SK-N-SH (cell line): ENCODE results near the gene SIGMAR1. TPM values are rescaled to one million over a fixed set of nuclear protein-coding genes. Genes with fewer than 3 reads are reported as not detected.
A peak's percentile ranks its signal among the peaks of the same experiment; 100 is the strongest.

Source experiments
- CTCF ChIA-PET: fragments of 300-600, 350-600 bp; formaldehyde crosslinking; extraction: SDS; loops from one replicate; lab custom pipeline; 2021; lab: Yijun Ruan, JAX
- POLR2A ChIA-PET: fragments of 350-600 bp; sonication (Branson Sonifier 250); formaldehyde crosslinking; extraction: SDS; loops from one replicate; lab custom pipeline; 2020; ENCODE audit warnings: antibody characterized with exemption, inconsistent platforms; lab: Yijun Ruan, JAX
- DNase-seq: peaks from one replicate; pipeline ENCODE4 v3.0.0; 2012
- H2AFZ ChIP-seq: fragments of 200-600 bp; sonication (generic); 2 replicates; pipeline ENCODE4 v1.8.1; 2016; ENCODE audit warnings: antibody characterized with exemption, mild to moderate bottlenecking, low read depth
- H3F3A ChIP-seq: fragments of 200-600 bp; sonication (generic); replicated peaks from 2 replicates; pipeline ENCODE3; 2016; ENCODE audit warnings: antibody characterized with exemption, mild to moderate bottlenecking; ENCODE audit not compliant: insufficient read depth
- H3K27ac ChIP-seq, 2 experiments: fragments of 200-500 bp in 1 of 2; fragments of 200-600 bp in 1 of 2; sonication (Bioruptor generic) in 1 of 2; sonication (generic), shearing (Covaris generic) in 1 of 2; 2 replicates each; pipeline versions ENCODE4 v1.5.1 to v1.6.1; 2014 to 2016; ENCODE audit warnings: low read depth in 2 of 2, inconsistent platforms in 1 of 2, low read length in 1 of 2, mild to moderate bottlenecking in 1 of 2, mixed read lengths in 1 of 2
- H3K27me3 ChIP-seq: fragments of 200-600 bp; sonication (generic), shearing (Covaris generic); 2 replicates; pipeline ENCODE4 v1.6.1; 2016; ENCODE audit warnings: mixed run types; ENCODE audit not compliant: insufficient read depth
- H3K36me3 ChIP-seq, 2 experiments: fragments of 200-500 bp in 1 of 2; fragments of 200-600 bp in 1 of 2; sonication (Bioruptor generic) in 1 of 2; sonication (generic) in 1 of 2; replicated peaks in 1 of 2; 2 replicates each; pipeline versions ENCODE3 to v1.5.1; 2014 to 2016; ENCODE audit warnings: low read length in 1 of 2, mild to moderate bottlenecking in 1 of 2; ENCODE audit not compliant: insufficient read depth in 2 of 2, control insufficient read depth in 1 of 2
- H3K4me1 ChIP-seq, 2 experiments: fragments of 200-500 bp in 1 of 2; fragments of 200-600 bp in 1 of 2; sonication (Bioruptor generic) in 1 of 2; sonication (generic), shearing (Covaris generic) in 1 of 2; 2 replicates each; pipeline versions ENCODE4 v1.5.1 to v1.6.1; 2014 to 2016; ENCODE audit warnings: low read depth in 1 of 2, low read length in 1 of 2, mixed run types in 1 of 2; ENCODE audit not compliant: insufficient read depth in 2 of 2, control insufficient read depth in 1 of 2
- H3K4me2 ChIP-seq: fragments of 200-600 bp; sonication (generic), shearing (Covaris generic); 2 replicates; pipeline ENCODE4 v1.6.1; 2017; ENCODE audit warnings: mixed run types
- H3K4me3 ChIP-seq, 2 experiments: fragments of 200-500 bp in 1 of 2; fragments of 200-600 bp in 1 of 2; sonication (Bioruptor generic) in 1 of 2; sonication (generic), shearing (Covaris generic) in 1 of 2; 2 replicates each; pipeline versions ENCODE4 v1.5.1 to v1.8.1; 2014 to 2016; ENCODE audit warnings: low read depth in 2 of 2, inconsistent platforms in 1 of 2, low read length in 1 of 2, mild to moderate bottlenecking in 1 of 2, mixed read lengths in 1 of 2, moderate library complexity in 1 of 2
- H3K79me2 ChIP-seq: fragments of 200-600 bp; sonication (generic); 2 replicates; pipeline ENCODE4 v1.8.1; 2017; ENCODE audit warnings: mild to moderate bottlenecking; ENCODE audit not compliant: insufficient read depth
- H3K9ac ChIP-seq: fragments of 200-600 bp; sonication (generic); 2 replicates; pipeline ENCODE4 v1.6.1; 2017; ENCODE audit warnings: mixed run types
- H3K9me2 ChIP-seq: fragments of 200-600 bp; sonication (generic); 2 replicates; pipeline ENCODE4 v1.6.1; 2017; ENCODE audit warnings: mixed run types
- H3K9me3 ChIP-seq: fragments of 200-600 bp; sonication (generic); 2 replicates; pipeline ENCODE4 v1.6.1; 2017; ENCODE audit warnings: mixed run types, mild to moderate bottlenecking, moderate library complexity
- H4K20me1 ChIP-seq: fragments of 200-600 bp; sonication (generic); 2 replicates; pipeline ENCODE4 v1.6.1; 2017; ENCODE audit warnings: mild to moderate bottlenecking, mixed run types; ENCODE audit not compliant: insufficient read depth
- CHD2 ChIP-seq: fragments of 150-350 bp; IDR thresholded peaks from 2 replicates; pipeline ENCODE4 v1.6.1; 2018; ENCODE audit warnings: low read length; ENCODE audit not compliant: partially characterized antibody
- CTCF ChIP-seq: fragments of 200-600 bp; sonication (generic); IDR thresholded peaks from 2 replicates; pipeline ENCODE4 v1.6.1; 2017; ENCODE audit warnings: antibody characterized with exemption, mild to moderate bottlenecking, moderate library complexity
- ELF1 ChIP-seq: IDR thresholded peaks from 2 replicates; pipeline ENCODE4 v1.4.0; 2012
- EP300 ChIP-seq, 2 experiments: IDR thresholded peaks; 2 replicates each; pipeline versions ENCODE4 v1.4.0 to v1.6.1; 2012; ENCODE audit warnings: borderline replicate concordance in 1 of 2, low read depth in 1 of 2, low read length in 1 of 2
- EZH2phosphoT487 ChIP-seq: fragments of 200-600 bp; sonication (generic); IDR thresholded peaks from 2 replicates; pipeline ENCODE4 v1.6.1; 2017; ENCODE audit warnings: low read depth, mixed run types, mild to moderate bottlenecking, antibody characterized with exemption, moderate library complexity, borderline replicate concordance
- FOSL2 ChIP-seq: IDR thresholded peaks from 2 replicates; pipeline ENCODE4 v1.4.0; 2012; ENCODE audit warnings: low read depth, mild to moderate bottlenecking, moderate library complexity, borderline replicate concordance
- FOXM1 ChIP-seq: IDR thresholded peaks from 2 replicates; pipeline ENCODE4 v1.4.0; 2012; ENCODE audit warnings: low read depth, mild to moderate bottlenecking
- GABPA ChIP-seq: IDR thresholded peaks from 2 replicates; pipeline ENCODE4 v1.4.0; 2012; ENCODE audit warnings: low read depth, mild to moderate bottlenecking
- IRF3 ChIP-seq: fragments of 150-350 bp; IDR thresholded peaks from 2 replicates; pipeline ENCODE4 v1.6.1; 2016; ENCODE audit warnings: mild to moderate bottlenecking, low read depth, low read length
- JUND ChIP-seq: IDR thresholded peaks from 2 replicates; pipeline ENCODE4 v1.4.0; 2012
- MAX ChIP-seq: IDR thresholded peaks from 2 replicates; pipeline ENCODE4 v1.4.0; 2012; ENCODE audit warnings: low read depth
- MEF2A ChIP-seq: IDR thresholded peaks from 2 replicates; pipeline ENCODE4 v1.4.0; 2012; ENCODE audit warnings: low read depth, borderline replicate concordance
- MXI1 ChIP-seq: IDR thresholded peaks from 2 replicates; pipeline ENCODE4 v1.6.1; 2012; ENCODE audit warnings: mild to moderate bottlenecking, low read depth, low read length, improper control_type of control experiment
- NFIC ChIP-seq: IDR thresholded peaks from 2 replicates; pipeline ENCODE4 v1.4.0; 2012; ENCODE audit warnings: borderline replicate concordance
- NRF1 ChIP-seq: IDR thresholded peaks from 2 replicates; pipeline ENCODE4 v1.6.1; 2012; ENCODE audit warnings: low read depth, mild to moderate bottlenecking, low read length
- PBX3 ChIP-seq: IDR thresholded peaks from 2 replicates; pipeline ENCODE4; 2012
- POLR2AphosphoS5 ChIP-seq: IDR thresholded peaks from 2 replicates; pipeline ENCODE4 v1.6.1; 2012; ENCODE audit warnings: low read depth, low read length
- RAD21 ChIP-seq: IDR thresholded peaks from 2 replicates; pipeline ENCODE4 v1.6.1; 2012; ENCODE audit warnings: mild to moderate bottlenecking, low read length
- RCOR1 ChIP-seq: fragments of 150-350 bp; IDR thresholded peaks from 2 replicates; pipeline ENCODE4 v1.6.1; 2017; ENCODE audit warnings: antibody characterized with exemption, low read length
- RFX5 ChIP-seq: IDR thresholded peaks from 2 replicates; pipeline ENCODE4 v1.6.1; 2012; ENCODE audit warnings: mild to moderate bottlenecking, improper control_type of control experiment, low read length
- SIN3A ChIP-seq: IDR thresholded peaks from 2 replicates; pipeline ENCODE4 v1.6.1; 2012; ENCODE audit warnings: low read depth, mild to moderate bottlenecking, low read length, moderate library complexity, borderline replicate concordance
- SMC3 ChIP-seq: IDR thresholded peaks from 2 replicates; pipeline ENCODE4 v1.6.1; 2012; ENCODE audit warnings: low read depth, low read length, improper control_type of control experiment
- TAF1 ChIP-seq: IDR thresholded peaks from 2 replicates; pipeline ENCODE4 v1.6.1; 2012; ENCODE audit warnings: low read depth, mild to moderate bottlenecking, low read length, moderate library complexity, borderline replicate concordance
- TCF12 ChIP-seq: IDR thresholded peaks from 2 replicates; pipeline ENCODE4 v1.4.0; 2012
- TEAD4 ChIP-seq: IDR thresholded peaks from 2 replicates; pipeline ENCODE4 v1.4.0; 2012; ENCODE audit warnings: mild to moderate bottlenecking, borderline replicate concordance; ENCODE audit not compliant: insufficient read depth
- YY1 ChIP-seq: IDR thresholded peaks from 2 replicates; pipeline ENCODE4 v1.4.0; 2012; ENCODE audit warnings: low read depth, mild to moderate bottlenecking
- ZBTB33 ChIP-seq: IDR thresholded peaks from 2 replicates; pipeline ENCODE4 v1.4.0; 2012; ENCODE audit warnings: low read depth, borderline replicate concordance
- WGBS: methylation state at CpG from one replicate; pipeline ENCODE4 v1.1.6; 2017; ENCODE audit warnings: low lambda C conversion rate; 5-methylcytosine and 5-hydroxymethylcytosine counted together
- polyA plus RNA-seq, 3 experiments: library from polyadenylated mRNA; depleted of rRNA; stranded (reverse); fragments of >200 nt; gene quantifications; 2 replicates each; pipeline ENCODE4 v1.2.3, GENCODE V29; 2012

SIGMAR1 gene
- polyA plus RNA-seq, 1 of the 3 experiments (the other 2 are of a cell fraction) = 79.0 TPM

GRCh38 chr9:34612788-34613390, 24.7 kb downstream of the SIGMAR1 start:
- DNase-seq = peak; percentile 84
- ChIA-PET POLR2A (interaction anchor here (0.6 kb wide), 2 partner anchors 32 to 188 kb away, joined by 3 to 4 read pairs; no protein-coding TSS in a partner anchor), CTCF (interaction anchor here (0.6 to 8.8 kb wide), 23 partner anchors 8 to 280 kb away, joined by 3 to 256 read pairs (median 4); partner anchors contain the start of genes ARID3C and SIGMAR1)
- H3K4me2 ChIP-seq = peak overlapping the region; percentile 87
- H3K36me3 ChIP-seq = peaks cover 18 to 29% of the 10 kb centered on the region in 2 experiments
- H3K9me2 ChIP-seq = no peaks in the 10 kb centered on the region
- H3K4me3 ChIP-seq = peak overlapping the region; percentile 66 to 84
- H3K79me2 ChIP-seq = peaks cover 10% of the 10 kb centered on the region; the same call in 1 of the 2 replicates
- H3K9ac ChIP-seq = peak overlapping the region; percentile 84
- whole genome bisulfite sequencing = 6% methylated on average over 15 of the region's 15 CpGs
- H3K27ac ChIP-seq = peak overlapping the region; percentile 73 to 75; a peak in 2 of 4 replicates
- no peak for TF ChIP-seq EZH2phosphoT487
- no peak for TF ChIP-seq RCOR1
- TF ChIP-seq GABPA = no peak
- no peak for TF ChIP-seq YY1
- TF ChIP-seq SIN3A = 0 out of 2 replicates have a peak, but pooled peaks have one; percentile 44
- TF ChIP-seq POLR2AphosphoS5 = no peak
- no peak for TF ChIP-seq TCF12
- no peak for TF ChIP-seq EP300 (IDR thresholded peaks at IDR 0.05; ENCODE audit: borderline replicate concordance in 1 of 2, low read depth in 1 of 2, low read length in 1 of 2)
- TF ChIP-seq FOXM1 = no peak
- 0 out of 2 replicates have a peak, but pooled peaks have one; percentile 19 for TF ChIP-seq NFIC
- peak; percentile 89 for TF ChIP-seq CTCF
- peak; percentile 89 for TF ChIP-seq SMC3
- TF ChIP-seq FOSL2 = no peak
- no peak for TF ChIP-seq PBX3
- TF ChIP-seq MEF2A = no peak
- no peak for TF ChIP-seq ZBTB33
- no peak for TF ChIP-seq MAX
- peak; percentile 72 for TF ChIP-seq RAD21
- no peak for TF ChIP-seq NRF1
- TF ChIP-seq ELF1 = no peak
- TF ChIP-seq MXI1 = no peak
- TF ChIP-seq IRF3 = no peak
- no peak for TF ChIP-seq TEAD4
- TF ChIP-seq RFX5 = no peak
- no peak for TF ChIP-seq CHD2
- no peak for TF ChIP-seq JUND
- no peak for TF ChIP-seq TAF1
- peak overlapping the region; percentile 91; the same call in 1 of the 2 replicates for H2AFZ ChIP-seq
- no peaks in the 10 kb centered on the region for H3F3A ChIP-seq
- no peaks in the 10 kb centered on the region for H3K9me3 ChIP-seq
- peaks cover 0 to 36% of the 10 kb centered on the region in 2 experiments; a peak in 1 of 4 replicates for H3K4me1 ChIP-seq
- no peaks in the 10 kb centered on the region for H4K20me1 ChIP-seq
- no peaks in the 10 kb centered on the region for H3K27me3 ChIP-seq
